Right atrium auricular region (tissue), 2 donors: ENCODE measurements around the gene PROB1. TPM values are rescaled to one million over a fixed set of nuclear protein-coding genes. Genes with fewer than 3 reads are reported as not detected.

Experiments used
- DNase-seq: peaks from one replicate; pipeline ENCODE4 v3.0.0-alpha.2; 2019; ENCODE audit warnings: low spot score
- H3K27ac ChIP-seq, 2 donors: fragments of 200-600 bp; sonication (generic); 1 replicate in 1 of 2; 2 replicates in 1 of 2; pipeline ENCODE4 v1.5.1; 2016 to 2019
- H3K27me3 ChIP-seq, 2 donors: fragments of 200-600 bp; sonication (generic); one replicate each; pipeline versions ENCODE4 v1.5.1 to v1.6.0; 2017 to 2019
- H3K36me3 ChIP-seq: fragments of 200-600 bp; sonication (generic); one replicate; pipeline ENCODE4 v1.5.1; 2016
- H3K4me1 ChIP-seq, 2 donors: fragments of 200-600 bp; sonication (generic); one replicate each; pipeline versions ENCODE4 v1.5.1 to v1.6.0; 2017 to 2019
- H3K4me3 ChIP-seq, 2 donors: fragments of 200-600 bp; sonication (generic); 1 replicate in 1 of 2; 2 replicates in 1 of 2; pipeline ENCODE4 v1.5.1; 2017 to 2019; ENCODE audit warnings: mild to moderate bottlenecking in 1 of 2, moderate library complexity in 1 of 2
- H3K9me3 ChIP-seq, 2 donors: fragments of 200-600 bp; sonication (generic); one replicate each; pipeline ENCODE4 v1.5.1; 2019
- CTCF ChIP-seq, 2 donors: fragments of 200-600 bp; sonication (generic); IDR thresholded peaks; one replicate each; pipeline ENCODE4 v1.5.1; 2019; ENCODE audit warnings: antibody characterized with exemption in 2 of 2
- total RNA-seq, 2 donors: library from RNA; depleted of rRNA; stranded (reverse); fragments of >200 nt; gene quantifications; one replicate each; pipeline ENCODE4 v1.1.0, GENCODE V29; 2016

PROB1 gene
- total RNA-seq, 2 donors from 2014 or later = 15.8 to 28.6 TPM

GRCh38 chr5:139404484-139404840, 9.6 kb upstream of the PROB1 start:
- Histone ChIP-seq H3K4me3 (peak overlapping the region; percentile 39 to 57), H3K9me3 (no peaks in the 10 kb centered on the region), H3K36me3 (no peaks in the 10 kb centered on the region), H3K27ac (peak overlapping the region; percentile 90 to 93), H3K27me3 (no peaks in the 10 kb centered on the region), H3K4me1 (peaks cover 4 to 21% of the 10 kb centered on the region in 2 donors)
- no peak for DNase-seq
- TF ChIP-seq CTCF (IDR thresholded peaks at IDR 0.05) = no peak

GRCh38 chr5:139403787-139404483, 9.0 kb upstream of the PROB1 start, which contains the start of gene SPATA24:
Gene SPATA24 (minus strand): TSS chr5:139404089. CDS start chr5:139404060, 29 bp downstream.
- peak within 1 kb of the TSS; percentile 90 to 93 for H3K27ac ChIP-seq
- TF ChIP-seq CTCF (IDR thresholded peaks at IDR 0.05) = no peak
- H3K36me3 ChIP-seq = no peaks in the 10 kb centered on the region
- peaks cover 4 to 21% of the 10 kb centered on the region in 2 donors for H3K4me1 ChIP-seq
- H3K4me3 ChIP-seq = peak within 1 kb of the TSS; percentile 39 to 57
- H3K9me3 ChIP-seq = no peaks in the 10 kb centered on the region
- peak; percentile 99 for DNase-seq
- H3K27me3 ChIP-seq = no peaks in the 10 kb centered on the region

GRCh38 chr5:139403418-139403786, 8.5 kb upstream of the PROB1 start:
- H3K4me3 ChIP-seq = peak overlapping the region; percentile 39 to 57
- no peaks in the 10 kb centered on the region for H3K36me3 ChIP-seq
- no peaks in the 10 kb centered on the region for H3K9me3 ChIP-seq
- H3K27ac ChIP-seq = peak overlapping the region; percentile 90 to 93
- no peak for TF ChIP-seq CTCF (IDR thresholded peaks at IDR 0.05)
- peaks cover 4 to 21% of the 10 kb centered on the region in 2 donors for H3K4me1 ChIP-seq
- DNase-seq = no peak
- H3K27me3 ChIP-seq = no peaks in the 10 kb centered on the region

- H3K36me3 ChIP-seq = no peaks in the 10 kb centered on the region
- TF ChIP-seq CTCF (IDR thresholded peaks at IDR 0.05) = peak in 1 of 2 donors; percentile 41
- peak overlapping the region; percentile 90 to 93 for H3K27ac ChIP-seq
- no peak for DNase-seq
- no peaks in the 10 kb centered on the region for H3K27me3 ChIP-seq
- peaks cover 4 to 21% of the 10 kb centered on the region in 2 donors for H3K4me1 ChIP-seq
- H3K4me3 ChIP-seq = no peak overlapping the region
- H3K9me3 ChIP-seq = no peaks in the 10 kb centered on the region
Measured at GRCh38 chr5:139402561-139403158, 7.8 kb upstream of the PROB1 start.

- DNase-seq = no peak
- Histone ChIP-seq H3K4me1 (peaks cover 4 to 29% of the 10 kb centered on the region in 2 donors), H3K27ac (no peak overlapping the region), H3K27me3 (no peaks in the 10 kb centered on the region), H3K36me3 (no peaks in the 10 kb centered on the region), H3K4me3 (no peak overlapping the region), H3K9me3 (no peaks in the 10 kb centered on the region)
- no peak for TF ChIP-seq CTCF (IDR thresholded peaks at IDR 0.05)
Measured at GRCh38 chr5:139401546-139401945, 6.6 kb upstream of the PROB1 start.
